HG03108 (cell line): ENCODE results near the gene DHH.

Experiments used
- ATAC-seq: cut with Tn5 transposase; IDR thresholded peaks from one replicate; pipeline ENCODE4 v1.9.1; 2021; ENCODE audit warnings: moderate library complexity; ENCODE audit not compliant: unreplicated experiment

Gene DHH

DNA sequence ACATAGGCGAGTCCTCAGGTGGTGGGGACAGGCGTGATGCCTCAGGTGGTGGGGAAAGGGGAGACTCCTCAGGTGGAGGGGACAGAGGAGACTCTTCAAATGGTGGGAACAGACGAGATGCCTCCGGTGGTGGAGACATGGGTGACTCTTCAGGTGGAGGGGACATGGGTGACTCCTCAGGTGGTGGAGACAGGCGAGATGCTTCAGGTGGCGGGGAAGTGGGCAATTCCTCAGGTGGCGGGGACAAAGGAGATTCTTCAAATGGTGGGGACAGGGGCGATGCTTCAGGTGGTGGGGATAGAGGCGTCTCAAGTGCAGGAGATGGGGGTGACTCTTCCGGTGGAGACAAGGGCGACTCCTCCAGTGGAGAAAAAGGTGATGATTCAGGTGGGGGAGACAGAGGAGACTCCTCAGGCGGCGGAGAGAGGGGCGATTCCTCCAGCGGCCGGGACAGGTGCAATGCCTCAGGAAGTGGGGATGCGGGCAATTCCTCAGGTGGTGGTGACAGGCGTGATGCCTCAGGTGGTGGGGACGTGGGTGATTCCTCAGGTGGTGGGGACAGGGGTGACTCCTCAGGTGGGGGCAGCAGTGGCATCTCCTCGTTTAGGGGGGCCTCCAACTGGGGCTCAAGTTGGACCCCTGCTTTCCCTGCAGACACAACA is 42.7 kb downstream of the DHH start:
- ATAC-seq: no peak

DNA sequence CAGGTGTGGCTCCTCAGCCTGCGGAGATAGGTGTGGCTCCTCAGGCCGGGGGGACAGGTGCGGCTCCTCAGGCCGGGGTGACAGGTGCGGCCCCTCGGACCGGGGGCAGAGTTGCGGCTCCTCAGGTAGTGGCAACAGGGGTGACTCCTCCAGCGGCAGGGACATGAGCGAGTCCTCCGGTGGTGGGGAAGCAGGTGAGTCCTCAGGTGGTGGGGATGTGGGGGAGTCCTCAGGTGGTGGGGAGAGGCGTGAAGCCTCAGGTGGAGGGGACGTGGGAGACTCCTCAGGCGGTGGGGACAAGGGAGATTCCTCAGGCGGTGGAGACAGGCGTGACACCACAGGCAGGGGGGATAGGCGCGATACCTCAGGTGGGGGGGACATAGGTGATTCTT is 43.2 kb downstream of the DHH start:
- no peak for ATAC-seq

DNA sequence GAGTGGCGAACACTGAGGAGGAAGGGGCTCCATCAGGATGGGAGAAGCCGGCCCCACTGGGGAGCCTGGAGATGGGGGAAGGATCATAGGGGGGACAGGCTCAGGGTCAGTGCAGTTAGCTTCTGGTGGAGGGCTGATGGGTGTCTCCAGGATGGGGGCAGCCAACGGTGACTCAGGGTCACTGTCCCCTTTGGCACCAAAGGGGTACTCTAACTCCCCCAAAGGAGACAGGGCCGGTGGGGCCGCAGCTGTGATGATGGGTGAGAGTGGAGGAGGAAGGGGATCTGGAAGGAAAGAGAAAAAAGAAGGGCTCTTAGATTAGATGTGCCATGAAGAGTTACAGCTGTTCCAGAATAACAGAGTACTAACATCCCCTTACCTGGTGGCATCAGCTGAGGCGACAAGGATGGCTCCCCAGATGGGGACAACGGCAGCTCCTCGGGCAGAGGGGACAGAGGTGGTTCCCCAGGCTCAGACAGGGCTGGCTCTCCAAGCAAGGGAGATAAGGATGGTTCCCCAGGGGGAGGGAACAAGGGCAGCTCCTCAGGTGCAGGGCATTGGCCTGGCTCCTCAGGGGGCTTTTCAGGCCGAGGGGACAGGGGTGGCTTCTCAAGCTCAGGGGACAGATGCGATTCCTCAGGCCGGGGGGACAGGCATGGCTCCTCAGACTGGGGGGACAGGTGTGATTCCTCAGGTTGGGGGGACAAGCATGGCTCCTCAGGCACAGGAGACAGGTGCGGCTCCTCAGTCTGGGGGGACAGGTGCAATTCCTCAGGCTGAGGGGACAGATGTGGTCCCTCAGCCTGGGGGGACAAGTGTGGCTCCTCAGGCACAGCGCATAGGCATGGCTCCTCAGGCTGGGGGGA is 43.9 kb downstream of the DHH start:
- no peak for ATAC-seq

DNA sequence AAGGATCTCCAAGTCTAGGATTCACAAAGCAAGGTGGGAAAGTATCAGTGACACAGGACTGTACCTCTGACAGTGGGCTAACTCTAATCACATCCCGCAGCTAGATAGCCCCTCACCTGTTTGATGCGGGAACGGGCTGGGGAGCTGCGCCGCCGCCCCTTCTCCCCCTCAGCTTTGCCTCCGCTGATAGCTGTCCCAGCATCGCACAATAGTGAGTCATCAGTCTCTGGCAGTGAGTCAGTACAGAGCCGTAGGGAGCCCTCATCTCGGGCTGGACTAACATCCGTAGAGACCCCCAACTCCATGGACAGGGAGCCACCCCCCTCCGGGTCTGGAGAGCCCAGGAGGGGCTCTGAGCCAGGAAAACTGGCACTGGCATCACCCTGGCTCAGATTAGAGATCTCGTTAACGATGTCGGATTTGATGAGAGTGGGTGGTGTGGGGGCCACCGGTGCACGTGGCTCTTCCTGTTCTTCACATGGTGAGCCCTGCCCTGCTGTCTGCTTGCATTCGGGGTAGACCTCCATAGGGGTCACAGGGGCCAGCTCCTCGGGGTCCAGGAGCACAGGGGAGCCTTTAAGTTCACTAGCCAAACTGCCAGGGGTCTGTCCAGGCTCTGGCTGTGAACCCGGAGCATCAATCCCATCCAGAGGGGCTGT is 44.9 kb downstream of the DHH start:
- no peak for ATAC-seq

DNA sequence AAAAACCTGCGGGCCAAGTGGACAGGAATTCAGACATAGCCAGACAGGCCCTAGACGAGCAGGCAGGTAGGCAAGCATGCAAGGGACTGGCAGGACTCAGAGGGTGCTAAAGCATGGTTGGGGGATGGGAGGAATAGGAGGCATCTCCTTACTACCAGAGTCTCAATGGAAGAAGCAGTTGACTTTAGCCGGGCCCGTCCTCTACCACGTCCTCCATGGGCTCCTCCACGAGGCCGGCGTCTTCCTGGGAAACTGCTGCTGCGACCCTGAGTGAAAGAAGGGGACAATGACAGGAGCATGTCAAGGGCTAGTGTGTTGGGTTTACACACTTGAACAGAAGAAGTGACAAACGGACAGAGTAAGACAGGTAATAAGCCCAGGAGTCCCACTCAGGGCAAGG is 45.6 kb downstream of the DHH start:
- no peak for ATAC-seq

DNA sequence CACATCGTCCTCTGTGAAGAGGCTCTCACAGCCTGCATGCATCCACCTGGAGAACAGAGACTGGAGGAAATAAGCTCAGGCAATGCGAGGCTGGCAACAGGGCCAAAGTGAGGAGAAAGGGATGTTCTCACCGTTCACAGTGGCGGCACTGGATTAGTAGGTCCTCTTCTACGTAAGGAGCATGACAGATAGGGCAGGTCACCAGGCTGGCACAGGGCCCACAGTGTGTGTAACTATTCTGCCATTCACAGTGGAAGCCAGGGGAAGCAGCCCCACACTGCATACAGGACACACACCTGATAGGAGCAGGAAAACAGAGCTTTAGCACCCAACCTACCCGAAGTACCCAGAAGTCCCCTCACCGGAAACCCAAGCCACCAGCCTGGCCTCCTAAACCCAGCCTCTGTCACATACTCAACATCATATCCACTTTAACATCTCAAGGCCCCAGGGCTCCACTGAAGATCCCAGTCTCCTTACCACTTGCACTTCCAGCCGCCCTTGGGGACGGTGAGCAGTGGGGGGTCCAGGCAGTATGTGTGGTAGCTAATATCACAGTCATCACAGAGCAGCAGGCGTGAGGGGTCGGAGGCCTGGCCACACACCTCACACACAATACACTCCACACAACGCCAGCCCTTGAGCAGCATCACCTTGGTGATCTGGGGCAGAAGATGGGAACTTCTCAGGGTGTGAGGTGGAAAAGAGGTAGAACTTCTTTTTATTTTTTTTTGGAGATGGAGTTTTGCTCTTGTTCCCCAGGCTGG is 48.3 kb downstream of the DHH start:
- ATAC-seq: no peak

DNA sequence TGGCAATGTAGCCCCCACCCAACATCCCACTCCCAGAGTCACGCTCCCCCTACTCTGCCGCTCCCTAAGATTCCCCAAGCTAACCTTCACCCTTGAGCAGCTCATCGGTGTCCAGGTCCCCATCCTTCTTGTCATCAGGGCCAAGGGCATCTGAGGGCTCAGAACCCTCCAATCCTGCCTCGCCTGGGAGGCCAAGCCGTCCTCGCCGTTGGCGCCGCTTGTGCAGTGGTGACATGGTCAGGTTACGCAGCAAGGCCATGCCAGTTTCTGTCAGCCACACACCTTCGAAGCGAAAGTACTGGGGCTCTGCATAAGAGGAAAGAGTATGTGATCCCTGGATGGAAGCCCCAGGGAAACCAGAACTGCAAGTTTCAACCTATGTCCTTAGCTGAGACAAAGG is 49.9 kb downstream of the DHH start:
- no peak for ATAC-seq

DNA sequence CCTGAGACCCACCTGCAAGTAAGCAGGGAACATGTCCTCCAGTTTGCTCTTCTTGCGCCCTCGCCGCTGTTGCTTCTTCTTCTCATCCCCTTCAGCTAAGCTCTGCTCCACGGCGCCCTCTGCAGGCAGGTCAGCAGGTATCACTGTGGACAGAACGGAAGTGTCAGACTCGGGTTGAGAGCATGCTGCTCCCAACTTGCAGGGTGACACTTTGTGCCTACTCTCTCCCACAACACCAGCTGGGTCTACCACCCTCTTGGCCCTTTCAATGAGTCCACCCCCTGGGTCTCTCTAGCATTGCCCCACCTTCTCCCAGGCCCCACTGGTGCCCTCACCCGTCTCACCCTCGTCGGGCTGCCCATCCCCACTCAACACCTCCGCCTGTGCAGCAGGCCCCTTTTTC is 50.7 kb downstream of the DHH start:
- ATAC-seq: no peak

DNA sequence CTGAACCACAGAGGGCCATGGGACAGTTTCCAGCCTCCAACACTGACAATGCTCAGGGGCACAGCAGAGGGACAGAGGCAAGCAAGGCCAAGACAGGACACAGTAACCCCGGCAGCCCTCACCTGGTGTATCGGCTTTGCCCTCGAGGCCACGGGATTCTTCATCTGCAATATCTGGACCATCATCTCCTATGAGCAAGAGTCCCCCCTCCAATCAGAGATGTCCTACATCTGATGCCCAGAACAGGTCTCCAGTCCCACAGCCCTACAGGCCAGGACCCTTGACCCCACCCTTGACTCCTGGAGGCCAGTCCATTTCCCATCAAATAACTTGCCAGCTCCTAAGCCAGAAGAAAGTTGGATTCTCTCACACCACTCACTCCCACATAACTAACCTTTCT is 51.4 kb downstream of the DHH start:
- ATAC-seq: no peak

DNA sequence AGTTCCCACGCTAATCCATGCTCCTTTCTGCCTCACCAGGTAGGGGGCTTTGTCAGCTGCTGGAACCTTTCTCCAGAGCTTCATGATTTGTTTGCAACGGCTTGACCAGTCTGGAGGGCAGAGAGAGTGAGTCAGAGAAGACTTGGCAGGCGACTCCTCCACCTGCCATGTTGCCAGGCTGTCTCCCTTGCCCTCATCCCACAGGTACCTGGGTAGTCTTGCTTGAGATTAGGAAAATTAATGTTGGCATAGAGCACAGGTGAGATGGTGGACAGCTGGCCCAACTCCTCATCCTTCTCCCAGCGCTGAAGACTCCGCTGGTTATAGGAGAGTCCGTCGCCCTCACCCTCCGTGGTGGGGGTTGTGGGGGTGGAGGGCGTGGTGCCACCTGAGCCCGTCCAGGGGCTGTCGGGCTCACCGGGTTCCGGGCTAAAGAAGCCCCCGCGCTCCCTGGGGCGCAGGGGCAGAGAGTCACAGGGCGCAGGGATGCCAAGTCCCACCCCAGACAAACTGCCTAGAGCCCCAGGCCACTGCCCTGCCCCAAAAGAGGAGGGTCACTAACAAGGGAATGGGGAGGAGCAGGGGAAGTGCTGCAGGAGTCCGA is 52.6 kb downstream of the DHH start:
- ATAC-seq: no peak

DNA sequence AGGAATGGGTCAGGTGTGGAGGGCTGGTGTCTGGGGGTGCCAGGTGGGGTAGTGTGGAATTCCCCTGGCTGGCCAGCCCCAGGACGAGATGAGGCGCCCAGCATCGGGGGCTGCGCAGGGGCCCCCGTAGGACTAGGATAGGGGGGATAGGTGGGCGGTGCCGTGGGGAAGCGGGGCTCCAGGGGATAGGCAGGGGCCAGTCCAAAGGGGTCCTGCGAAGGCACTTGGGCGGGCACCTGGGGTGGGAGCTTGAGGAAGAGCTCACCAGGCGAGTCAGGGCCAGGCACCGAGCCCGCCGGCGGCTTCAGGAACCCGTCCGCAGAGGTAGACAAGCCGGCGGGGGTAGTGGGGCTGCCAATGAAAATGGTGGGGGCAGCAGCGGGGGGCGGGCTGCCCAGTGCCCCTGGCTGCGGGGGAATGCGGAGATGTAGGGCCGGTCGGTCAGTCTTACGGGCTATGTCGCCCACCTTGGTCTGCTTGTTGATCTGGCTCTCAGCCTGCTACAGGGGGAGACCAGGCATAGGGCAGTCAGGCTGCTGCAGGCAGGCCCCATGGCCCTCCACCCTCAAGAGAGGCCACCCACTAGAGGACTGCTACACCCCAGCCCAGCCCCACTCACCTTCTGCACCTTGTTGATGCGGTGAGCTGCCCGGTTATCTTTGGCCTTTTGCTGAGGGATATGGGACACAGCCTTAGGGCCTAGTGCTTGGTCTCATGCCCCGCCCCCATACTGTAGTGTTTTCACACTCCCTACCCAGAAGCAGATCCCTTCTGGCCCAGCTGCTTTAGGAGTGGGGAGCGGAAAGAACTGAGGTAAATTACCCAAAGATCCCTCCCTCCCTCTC is 53.3 kb downstream of the DHH start:
- no peak for ATAC-seq

DNA sequence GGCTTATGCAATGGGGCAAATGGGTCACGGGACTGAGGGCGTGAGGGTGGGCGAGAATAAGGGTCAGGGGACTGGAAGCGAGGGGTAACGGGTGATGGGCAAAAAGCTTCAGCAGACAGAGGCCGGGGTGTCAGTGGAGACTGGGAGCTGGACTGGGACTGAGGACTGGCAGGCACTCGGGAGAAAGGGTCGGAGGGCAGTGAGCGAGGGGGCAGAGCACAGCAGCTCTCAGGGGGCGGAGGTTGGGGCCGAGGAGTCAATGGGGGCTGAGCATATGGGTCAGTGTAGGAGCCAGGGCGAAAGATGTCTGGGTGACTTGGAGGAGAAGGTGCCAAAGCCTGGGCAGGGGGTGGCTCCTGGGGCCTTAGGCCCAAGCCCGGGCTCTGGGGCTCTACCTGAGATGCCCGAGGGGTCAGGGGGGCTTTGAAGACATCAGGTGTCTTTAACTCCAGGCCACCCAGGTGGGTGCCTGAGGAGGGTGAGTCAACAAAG is 54.2 kb downstream of the DHH start:
- no peak for ATAC-seq

DNA sequence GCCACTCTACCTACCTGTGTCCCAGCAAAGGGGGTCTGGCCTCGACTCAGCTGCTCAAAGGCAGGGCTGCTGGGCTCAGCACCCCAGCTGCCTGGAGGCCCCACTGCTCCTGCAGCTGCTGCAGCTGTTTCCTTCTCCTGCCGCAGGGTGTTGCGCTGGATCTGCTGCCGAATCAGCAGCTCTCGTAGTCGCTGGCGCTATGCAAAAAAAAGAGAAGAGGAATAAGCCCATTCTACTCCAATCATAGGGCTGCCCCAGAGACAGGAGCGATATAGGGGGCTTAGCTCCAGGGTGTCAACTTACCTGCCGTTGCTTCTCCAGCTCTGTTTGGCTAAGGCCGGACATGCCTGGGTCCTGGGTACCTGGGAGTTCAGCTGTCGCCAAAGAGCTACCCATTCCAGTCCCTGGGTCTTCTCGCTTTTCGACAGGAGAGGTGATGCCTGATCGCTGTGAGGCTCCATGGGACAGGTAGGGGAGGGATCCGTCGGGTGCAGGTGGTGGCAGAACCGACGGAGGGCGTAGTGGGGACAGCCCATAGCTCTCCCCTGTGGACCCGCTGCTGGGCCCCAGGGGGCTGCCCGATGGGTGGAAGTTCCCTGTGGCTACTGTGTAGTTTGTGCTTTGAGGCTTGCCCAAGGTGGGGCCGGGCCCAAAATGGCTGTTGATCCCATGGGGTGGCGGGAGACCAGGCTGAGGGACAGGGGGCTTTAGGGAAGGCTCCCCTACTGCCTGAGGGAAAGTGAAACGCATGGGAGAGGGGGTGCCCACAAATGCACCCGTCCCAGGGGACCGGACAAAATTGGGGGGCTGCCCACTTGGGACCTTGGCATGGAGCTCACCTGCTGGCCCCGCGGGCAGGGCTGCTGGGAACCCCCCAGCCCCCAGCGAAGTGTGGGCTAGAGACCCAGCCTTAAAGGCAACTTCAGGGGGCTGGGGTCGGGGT is 54.9 kb downstream of the DHH start:
- ATAC-seq: no peak

DNA sequence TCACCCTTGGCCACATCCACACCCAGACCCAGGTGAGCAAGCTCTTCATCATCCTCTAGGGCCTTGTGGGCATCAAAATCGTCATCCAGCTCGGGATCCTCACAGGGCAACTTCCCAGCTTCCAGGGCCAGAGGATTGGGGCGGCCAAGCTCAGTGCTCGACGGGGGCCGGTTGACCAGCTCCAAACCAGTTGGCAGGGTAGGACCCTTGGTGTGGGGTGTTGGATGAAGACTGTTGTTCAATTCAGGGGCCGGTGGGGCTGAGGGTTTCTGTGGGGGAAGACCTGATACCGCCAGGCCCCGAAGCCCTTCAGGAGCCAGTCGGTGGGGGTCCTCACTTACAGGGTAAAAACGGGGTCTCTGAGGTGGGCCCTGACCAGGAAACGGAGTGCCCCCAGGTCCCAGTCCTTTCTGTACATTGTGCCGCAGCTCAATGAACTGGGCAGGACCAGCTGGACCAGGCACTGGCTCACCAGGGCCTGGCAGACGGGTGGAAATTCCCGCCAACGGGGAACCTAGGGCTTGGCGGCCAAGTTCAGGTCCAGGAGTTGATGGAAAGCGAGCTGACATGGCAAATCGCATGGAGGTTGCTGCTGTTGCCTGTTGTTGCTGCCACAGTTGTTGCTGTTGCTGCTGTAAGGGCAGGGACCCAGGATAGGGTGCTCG is 56.2 kb downstream of the DHH start:
- ATAC-seq: no peak

DNA sequence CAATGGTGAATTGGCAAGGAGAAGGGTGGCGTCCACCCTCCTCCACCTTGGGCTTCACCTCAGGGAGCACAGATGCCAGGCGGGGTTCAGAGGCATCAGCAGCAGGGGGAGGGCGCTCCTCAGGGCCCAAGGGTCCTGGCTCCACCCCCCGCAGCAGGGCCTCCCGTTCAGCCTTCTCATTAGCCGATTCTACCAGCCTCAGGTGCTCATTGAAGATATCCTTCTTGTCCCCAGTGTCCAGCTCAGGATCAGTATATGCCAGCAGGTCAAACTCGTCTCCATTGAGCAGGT is 56.7 kb downstream of the DHH start:
- no peak for ATAC-seq

DNA sequence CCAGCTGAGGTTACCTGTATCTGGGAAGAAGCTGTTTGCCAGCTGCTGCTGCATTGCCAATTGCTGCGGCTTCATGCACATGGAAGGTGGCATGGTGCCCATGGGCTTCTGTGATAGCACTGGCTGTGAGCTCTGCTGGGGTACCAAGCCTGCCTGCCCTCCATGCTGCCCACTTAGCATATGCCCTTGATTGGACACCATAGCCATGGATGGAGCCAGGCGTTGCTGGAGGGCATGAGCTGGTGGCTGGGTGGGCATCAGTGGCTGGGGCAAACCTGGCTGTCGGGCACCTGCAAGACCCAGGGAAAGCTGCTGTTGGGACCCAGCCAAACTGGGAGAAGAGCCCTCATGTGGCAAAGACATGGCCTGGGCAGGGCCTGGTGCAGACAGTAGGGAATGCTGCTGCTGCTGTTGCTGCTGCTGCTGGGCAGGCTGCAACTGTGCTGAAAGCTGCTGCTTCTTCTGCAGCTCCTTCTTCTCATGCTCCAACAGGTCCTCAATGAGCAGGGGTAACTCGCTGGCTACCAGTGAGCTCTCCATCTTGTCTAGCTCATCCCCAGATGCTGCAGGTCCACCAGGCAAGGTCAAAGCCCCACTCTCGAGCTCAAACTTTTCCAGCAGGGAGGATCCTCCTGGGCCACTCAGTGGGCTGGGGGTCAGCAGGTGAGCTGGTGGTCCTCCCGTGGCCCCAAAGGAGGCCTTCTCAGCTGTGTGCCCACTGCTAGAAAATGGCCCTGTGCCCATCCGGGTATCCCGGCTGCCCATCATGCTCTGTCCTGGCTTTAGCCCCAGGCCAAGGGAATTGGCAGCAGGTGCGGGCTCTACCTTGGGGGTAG is 57.3 kb downstream of the DHH start:
- no peak for ATAC-seq
